ENCODE data around the gene ANKRD52.
A peak's percentile ranks its signal among the peaks of the same experiment; 100 is the strongest.

Gene ANKRD52

DNA sequence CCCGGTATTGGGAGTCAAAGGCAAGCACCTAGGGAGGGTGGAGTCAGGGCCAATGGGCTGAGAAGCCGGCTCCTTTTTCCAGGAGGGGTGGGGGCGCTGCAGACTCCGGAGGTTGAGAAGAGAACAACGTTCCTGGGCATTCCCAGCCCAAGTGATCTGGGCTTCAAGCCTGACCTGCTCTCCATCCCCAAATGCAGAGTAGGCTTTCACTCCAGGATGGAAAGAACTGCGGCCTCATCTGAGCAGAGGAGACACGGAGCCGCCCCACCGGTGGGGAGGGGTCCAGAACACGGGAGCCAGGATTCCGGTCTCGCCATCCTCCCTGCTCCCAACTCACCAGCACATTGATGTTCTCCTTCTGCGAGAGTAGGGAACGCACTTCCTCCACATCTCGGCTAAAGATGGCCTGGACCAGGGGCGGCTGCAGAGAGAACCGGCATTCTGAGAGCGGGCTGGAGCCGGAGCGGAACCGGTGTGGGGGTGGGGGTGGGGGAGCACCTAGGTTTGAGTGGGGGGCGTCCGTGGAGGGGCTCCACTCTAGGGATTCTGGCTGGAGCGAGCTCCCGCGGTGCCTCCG is 605 bp downstream of the ANKRD52 start:
- ATAC-seq, result peak; percentile 64
- TF ChIP-seq, protein P1, sequence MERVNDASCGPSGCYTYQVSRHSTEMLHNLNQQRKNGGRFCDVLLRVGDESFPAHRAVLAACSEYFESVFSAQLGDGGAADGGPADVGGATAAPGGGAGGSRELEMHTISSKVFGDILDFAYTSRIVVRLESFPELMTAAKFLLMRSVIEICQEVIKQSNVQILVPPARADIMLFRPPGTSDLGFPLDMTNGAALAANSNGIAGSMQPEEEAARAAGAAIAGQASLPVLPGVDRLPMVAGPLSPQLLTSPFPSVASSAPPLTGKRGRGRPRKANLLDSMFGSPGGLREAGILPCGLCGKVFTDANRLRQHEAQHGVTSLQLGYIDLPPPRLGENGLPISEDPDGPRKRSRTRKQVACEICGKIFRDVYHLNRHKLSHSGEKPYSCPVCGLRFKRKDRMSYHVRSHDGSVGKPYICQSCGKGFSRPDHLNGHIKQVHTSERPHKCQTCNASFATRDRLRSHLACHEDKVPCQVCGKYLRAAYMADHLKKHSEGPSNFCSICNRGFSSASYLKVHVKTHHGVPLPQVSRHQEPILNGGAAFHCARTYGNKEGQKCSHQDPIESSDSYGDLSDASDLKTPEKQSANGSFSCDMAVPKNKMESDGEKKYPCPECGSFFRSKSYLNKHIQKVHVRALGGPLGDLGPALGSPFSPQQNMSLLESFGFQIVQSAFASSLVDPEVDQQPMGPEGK (CRISPR knock-in tag; IDR thresholded peaks at IDR 0.05; ENCODE audit: borderline replicate concordance), result no peak; the same call in 1 of the 2 replicates
- TF ChIP-seq TCF4 (CRISPR knock-in tag; IDR thresholded peaks at IDR 0.05; ENCODE audit: borderline replicate concordance) (no peak), ZFP3 (CRISPR knock-in tag; IDR thresholded peaks at IDR 0.05) (no peak), ZFP30 (CRISPR knock-in tag; IDR thresholded peaks at IDR 0.05) (no peak), OSR1 (CRISPR knock-in tag; IDR thresholded peaks at IDR 0.05) (no peak), ESRRG (CRISPR knock-in tag; IDR thresholded peaks at IDR 0.05) (no peak), ZNF70 (CRISPR knock-in tag; IDR thresholded peaks at IDR 0.05) (no peak), ZNF8 (CRISPR knock-in tag; IDR thresholded peaks at IDR 0.05) (no peak), ZNF565 (CRISPR knock-in tag; conservative IDR thresholded peaks at IDR 0.05; ENCODE audit: low read depth) (no peak), BACH2 (CRISPR knock-in tag; IDR thresholded peaks at IDR 0.05; ENCODE audit: borderline replicate concordance) (no peak), ZC3H10 (CRISPR knock-in tag; IDR thresholded peaks at IDR 0.05) (no peak), CSDC2 (CRISPR knock-in tag; IDR thresholded peaks at IDR 0.05) (no peak), ARNTL (CRISPR knock-in tag; IDR thresholded peaks at IDR 0.05; ENCODE audit: borderline replicate concordance, low read depth) (no peak), ISL1 (CRISPR knock-in tag; IDR thresholded peaks at IDR 0.05) (no peak), GLIS3 (CRISPR knock-in tag; IDR thresholded peaks at IDR 0.05) (no peak)
- TF ChIP-seq, protein P2, sequence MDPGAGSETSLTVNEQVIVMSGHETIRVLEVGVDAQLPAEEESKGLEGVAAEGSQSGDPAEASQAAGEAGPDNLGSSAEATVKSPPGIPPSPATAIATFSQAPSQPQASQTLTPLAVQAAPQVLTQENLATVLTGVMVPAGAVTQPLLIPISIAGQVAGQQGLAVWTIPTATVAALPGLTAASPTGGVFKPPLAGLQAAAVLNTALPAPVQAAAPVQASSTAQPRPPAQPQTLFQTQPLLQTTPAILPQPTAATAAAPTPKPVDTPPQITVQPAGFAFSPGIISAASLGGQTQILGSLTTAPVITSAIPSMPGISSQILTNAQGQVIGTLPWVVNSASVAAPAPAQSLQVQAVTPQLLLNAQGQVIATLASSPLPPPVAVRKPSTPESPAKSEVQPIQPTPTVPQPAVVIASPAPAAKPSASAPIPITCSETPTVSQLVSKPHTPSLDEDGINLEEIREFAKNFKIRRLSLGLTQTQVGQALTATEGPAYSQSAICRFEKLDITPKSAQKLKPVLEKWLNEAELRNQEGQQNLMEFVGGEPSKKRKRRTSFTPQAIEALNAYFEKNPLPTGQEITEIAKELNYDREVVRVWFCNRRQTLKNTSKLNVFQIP (CRISPR knock-in tag; IDR thresholded peaks at IDR 0.05; ENCODE audit: borderline replicate concordance, low read depth), result no peak

DNA sequence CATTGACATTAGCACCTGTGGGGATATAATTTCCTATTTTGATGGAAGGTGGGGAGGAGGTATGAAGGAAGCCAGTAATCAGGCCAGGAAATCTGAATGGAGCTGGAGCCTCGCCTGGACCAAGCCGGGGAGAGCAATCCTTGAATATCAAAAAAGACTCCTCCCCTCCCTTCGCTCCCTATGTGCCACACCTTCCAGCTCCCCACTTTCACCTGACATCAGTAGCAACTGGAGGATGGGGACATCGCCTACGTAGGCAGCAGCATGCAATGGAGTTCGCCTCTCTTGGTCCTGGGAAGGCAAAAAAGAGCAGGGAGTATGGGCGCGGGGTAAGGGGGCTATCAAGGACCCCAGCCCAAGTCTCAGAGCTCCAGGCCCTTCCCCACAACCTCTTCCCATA is 1.1 kb downstream of the ANKRD52 start:
- TF ChIP-seq, protein P1 (CRISPR knock-in tag; IDR thresholded peaks at IDR 0.05; ENCODE audit: borderline replicate concordance), result no peak
- TF ChIP-seq, protein P2 (CRISPR knock-in tag; IDR thresholded peaks at IDR 0.05; ENCODE audit: borderline replicate concordance, low read depth), result no peak
- TF ChIP-seq ZFP30 (CRISPR knock-in tag; IDR thresholded peaks at IDR 0.05), result no peak
- TF ChIP-seq, protein P3, sequence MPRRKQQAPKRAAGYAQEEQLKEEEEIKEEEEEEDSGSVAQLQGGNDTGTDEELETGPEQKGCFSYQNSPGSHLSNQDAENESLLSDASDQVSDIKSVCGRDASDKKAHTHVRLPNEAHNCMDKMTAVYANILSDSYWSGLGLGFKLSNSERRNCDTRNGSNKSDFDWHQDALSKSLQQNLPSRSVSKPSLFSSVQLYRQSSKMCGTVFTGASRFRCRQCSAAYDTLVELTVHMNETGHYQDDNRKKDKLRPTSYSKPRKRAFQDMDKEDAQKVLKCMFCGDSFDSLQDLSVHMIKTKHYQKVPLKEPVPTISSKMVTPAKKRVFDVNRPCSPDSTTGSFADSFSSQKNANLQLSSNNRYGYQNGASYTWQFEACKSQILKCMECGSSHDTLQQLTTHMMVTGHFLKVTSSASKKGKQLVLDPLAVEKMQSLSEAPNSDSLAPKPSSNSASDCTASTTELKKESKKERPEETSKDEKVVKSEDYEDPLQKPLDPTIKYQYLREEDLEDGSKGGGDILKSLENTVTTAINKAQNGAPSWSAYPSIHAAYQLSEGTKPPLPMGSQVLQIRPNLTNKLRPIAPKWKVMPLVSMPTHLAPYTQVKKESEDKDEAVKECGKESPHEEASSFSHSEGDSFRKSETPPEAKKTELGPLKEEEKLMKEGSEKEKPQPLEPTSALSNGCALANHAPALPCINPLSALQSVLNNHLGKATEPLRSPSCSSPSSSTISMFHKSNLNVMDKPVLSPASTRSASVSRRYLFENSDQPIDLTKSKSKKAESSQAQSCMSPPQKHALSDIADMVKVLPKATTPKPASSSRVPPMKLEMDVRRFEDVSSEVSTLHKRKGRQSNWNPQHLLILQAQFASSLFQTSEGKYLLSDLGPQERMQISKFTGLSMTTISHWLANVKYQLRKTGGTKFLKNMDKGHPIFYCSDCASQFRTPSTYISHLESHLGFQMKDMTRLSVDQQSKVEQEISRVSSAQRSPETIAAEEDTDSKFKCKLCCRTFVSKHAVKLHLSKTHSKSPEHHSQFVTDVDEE (CRISPR knock-in tag; IDR thresholded peaks at IDR 0.05), result no peak
- TF ChIP-seq SNAI2 (CRISPR knock-in tag; IDR thresholded peaks at IDR 0.05), result no peak
- no peak for TF ChIP-seq ZC3H10 (CRISPR knock-in tag; IDR thresholded peaks at IDR 0.05)
- TF ChIP-seq GLIS3 (CRISPR knock-in tag; IDR thresholded peaks at IDR 0.05), result no peak
- no peak for ATAC-seq

DNA sequence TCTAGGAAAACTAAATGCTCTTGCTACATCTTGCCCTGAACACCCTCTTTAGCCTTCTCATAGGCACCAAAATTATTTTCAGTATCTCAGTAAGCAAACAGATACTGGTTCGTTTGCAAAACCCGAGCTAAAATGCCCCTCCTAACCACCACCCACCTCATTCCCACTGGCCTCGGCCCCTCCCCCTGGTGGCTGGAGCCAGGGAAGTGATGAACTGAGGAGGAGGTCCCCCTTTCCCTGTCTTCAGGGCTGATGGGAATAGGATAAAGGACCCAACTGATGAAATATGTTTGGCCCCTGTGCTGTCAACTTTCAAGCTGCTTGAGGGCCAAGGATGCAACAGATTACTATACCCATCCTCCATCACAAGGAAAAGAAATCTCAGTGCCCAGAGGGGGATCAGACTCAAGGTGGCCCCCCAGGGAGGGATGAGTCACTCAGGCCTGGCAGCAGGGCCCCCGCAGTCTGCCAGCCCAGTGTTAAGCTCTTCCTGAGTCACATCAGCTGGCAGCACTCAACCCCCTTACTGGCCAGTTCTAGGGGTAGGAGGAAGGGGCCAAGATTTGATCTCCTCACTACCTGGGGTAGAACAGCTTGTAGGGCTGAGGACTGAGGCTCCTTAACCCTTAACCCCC is 1.7 kb downstream of the ANKRD52 start:
- TF ChIP-seq, protein P1 (CRISPR knock-in tag; IDR thresholded peaks at IDR 0.05; ENCODE audit: borderline replicate concordance), result peak; percentile 95; the same call in 1 of the 2 replicates
- no peak for TF ChIP-seq ZFP30 (CRISPR knock-in tag; IDR thresholded peaks at IDR 0.05)

More for the DNA sequence above, 1.7 kb downstream of the ANKRD52 start:
- 0 out of 3 replicates have a peak, but pooled peaks have one; percentile 1 for ATAC-seq

Data from SK-N-SH treated with all-trans-retinoic acid at 6 μM for 48 hours (cell line).